AG04450 (cell line): ENCODE measurements around the gene AOC1. TPM values are rescaled to one million over a fixed set of nuclear protein-coding genes. Genes with fewer than 3 reads are reported as not detected.

Experiments
- polyA plus RNA-seq: library from polyadenylated mRNA; depleted of rRNA; stranded (reverse); fragments of >200 nt; gene quantifications from 2 replicates; pipeline ENCODE4 v1.2.3, GENCODE V29; 2011; rRNA removed

Gene AOC1
- polyA plus RNA-seq, 1 experiment: not detected

Other genes with a start within 250 kb of the AOC1 start
- gene GIMAP6, start 220.1 kb upstream of the AOC1 start, polyA plus RNA-seq: not detected in 2 replicates
- 0.10 and 0.11 TPM in 2 replicates for gene GIMAP2, start 166.8 kb upstream of the AOC1 start, polyA plus RNA-seq
- gene GIMAP1, start 135.9 kb upstream of the AOC1 start, polyA plus RNA-seq: not detected in 2 replicates
- not detected in 2 replicates for gene GIMAP5, start 115.1 kb upstream of the AOC1 start, polyA plus RNA-seq
- gene TMEM176B, start 52.2 kb upstream of the AOC1 start, polyA plus RNA-seq: 2.4 and 3.1 TPM in 2 replicates
- gene TMEM176A, start 51.7 kb upstream of the AOC1 start, polyA plus RNA-seq: 1.5 and 1.8 TPM in 2 replicates
- gene KCNH2, start 125.8 kb downstream of the AOC1 start, polyA plus RNA-seq: 1.3 and 2.0 TPM in 2 replicates
- gene NOS3, start 138.5 kb downstream of the AOC1 start, polyA plus RNA-seq: 0.60 and 1.5 TPM in 2 replicates
- 0.02 and 0.06 TPM in 2 replicates for gene ATG9B, start 172.0 kb downstream of the AOC1 start, polyA plus RNA-seq
- 10.7 and 13.7 TPM in 2 replicates for gene ABCB8, start 175.9 kb downstream of the AOC1 start, polyA plus RNA-seq
- 0.07 and 0.11 TPM in 2 replicates for gene ASIC3, start 196.0 kb downstream of the AOC1 start, polyA plus RNA-seq
- gene CDK5, start 205.4 kb downstream of the AOC1 start, polyA plus RNA-seq: 23.8 and 27.2 TPM in 2 replicates
- 40.5 and 41.0 TPM in 2 replicates for gene SLC4A2, start 207.1 kb downstream of the AOC1 start, polyA plus RNA-seq
- gene FASTK, start 228.3 kb downstream of the AOC1 start, polyA plus RNA-seq: 44.1 and 59.9 TPM in 2 replicates
- gene TMUB1, start 231.0 kb downstream of the AOC1 start, polyA plus RNA-seq: 9.7 and 11.3 TPM in 2 replicates
- 41.6 and 44.6 TPM in 2 replicates for gene AGAP3, start 234.0 kb downstream of the AOC1 start, polyA plus RNA-seq